Measurements from ENCODE around the gene PEAR1. TPM values are rescaled to one million over a fixed set of nuclear protein-coding genes. Genes with fewer than 3 reads are reported as not detected.

PEAR1 gene
- total and polyA plus RNA-seq, 4 experiments from 2014 or later: 0.32 to 0.36 TPM; not detected in 2

- ChIA-PET CTCF (ENCODE audit: partially characterized antibody) (interaction anchor here (0.6 to 5.9 kb wide), 12 partner anchors 9 to 158 kb away, joined by 3 to 47 read pairs (median 4); partner anchors contain the start of genes INSRR and NTRK1), POLR2A (ENCODE audit: partially characterized antibody) (interaction anchor here (0.6 to 2.3 kb wide), 11 partner anchors 9 to 80 kb away, joined by 3 to 13 read pairs (median 5); partner anchors contain the start of genes INSRR, NTRK1 and SH2D2A)
- Histone ChIP-seq H3K4me3 (ENCODE audit: low read length in 2 of 2) (no peak overlapping the region), H3K4me1 (ENCODE audit: insufficient read depth, low read length) (peaks cover 25% of the 10 kb centered on the region), H3K9me3 (ENCODE audit: control insufficient read depth in 1 of 2, low read length in 2 of 2) (no peaks in the 10 kb centered on the region), H3K27ac (ENCODE audit: low read depth, low read length) (no peak overlapping the region), H3K36me3 (ENCODE audit: insufficient read depth, low read length) (no peaks in the 10 kb centered on the region), H3K27me3 (ENCODE audit: insufficient read depth, low read length) (peaks cover 5% of the 10 kb centered on the region)
- H3K36me3 Mint-ChIP-seq: no peaks in the 10 kb centered on the region
- H3K27ac Mint-ChIP-seq: peak overlapping the region in 5 of 7 donors; percentile 43 to 87 (median 80)
- intact Hi-C loops (cut with micrococcal nuclease): no loop called here
- peaks cover 23 to 30% of the 10 kb centered on the region in 2 donors for H3K27me3 Mint-ChIP-seq
- DNase-seq: no peak
- H3K4me1 Mint-ChIP-seq: peaks cover 8 to 53% (median 30%) of the 10 kb centered on the region in 4 donors
- peak overlapping the region in 5 of 8 donors; percentile 17 to 76 (median 69) for H3K4me3 Mint-ChIP-seq
- no peaks in the 10 kb centered on the region for H3K9me3 Mint-ChIP-seq
Measured at GRCh38 chr1:156847591-156848460, 45.7 kb upstream of the PEAR1 start.

GRCh38 chr1:156848461-156849150 lies 44.9 kb upstream of the PEAR1 start:
- Mint-ChIP-seq H3K27ac (peak overlapping the region in 6 of 7 donors; percentile 46 to 87 (median 77)), H3K36me3 (no peaks in the 10 kb centered on the region), H3K27me3 (peaks cover 17 to 24% of the 10 kb centered on the region in 2 donors), H3K4me3 (peak overlapping the region in 7 of 8 donors; percentile 51 to 76 (median 67)), H3K9me3 (no peaks in the 10 kb centered on the region), H3K4me1 (peaks cover 8 to 53% (median 30%) of the 10 kb centered on the region in 4 donors)
- peaks cover 4% of the 10 kb centered on the region for H3K27me3 ChIP-seq (ENCODE audit: insufficient read depth, low read length)
- peaks cover 25% of the 10 kb centered on the region for H3K4me1 ChIP-seq (ENCODE audit: insufficient read depth, low read length)
- POLR2A ChIA-PET (ENCODE audit: partially characterized antibody): interaction anchor here (0.6 to 2.3 kb wide), 11 partner anchors 10 to 97 kb away, joined by 3 to 13 read pairs (median 5); partner anchors contain the start of genes HDGF, INSRR, NTRK1 and SH2D2A
- CTCF ChIA-PET (ENCODE audit: partially characterized antibody): interaction anchor here (0.8 to 5.9 kb wide), 11 partner anchors 9 to 159 kb away, joined by 3 to 47 read pairs (median 6); partner anchors contain the start of genes INSRR and NTRK1
- DNase-seq: peak; percentile 56 to 76 (median 64)
- H3K4me3 ChIP-seq (ENCODE audit: low read length in 2 of 2): no peak overlapping the region
- H3K36me3 ChIP-seq (ENCODE audit: insufficient read depth, low read length): no peaks in the 10 kb centered on the region
- intact Hi-C loops (cut with micrococcal nuclease): no loop called here
- no peaks in the 10 kb centered on the region for H3K9me3 ChIP-seq (ENCODE audit: control insufficient read depth in 1 of 2, low read length in 2 of 2)
- H3K27ac ChIP-seq (ENCODE audit: low read depth, low read length): no peak overlapping the region

GRCh38 chr1:156849151-156849496 lies 44.4 kb upstream of the PEAR1 start:
- Mint-ChIP-seq H3K4me1 (peaks cover 6 to 48% (median 29%) of the 10 kb centered on the region in 4 donors), H3K9me3 (no peaks in the 10 kb centered on the region), H3K27ac (peak overlapping the region in 5 of 7 donors; percentile 35 to 87 (median 80)), H3K36me3 (no peaks in the 10 kb centered on the region), H3K4me3 (peak overlapping the region in 7 of 8 donors; percentile 51 to 76 (median 67)), H3K27me3 (peaks cover 14 to 19% of the 10 kb centered on the region in 2 donors)
- intact Hi-C loops (cut with micrococcal nuclease): no loop called here
- Histone ChIP-seq H3K9me3 (ENCODE audit: control insufficient read depth in 1 of 2, low read length in 2 of 2) (no peaks in the 10 kb centered on the region), H3K36me3 (ENCODE audit: insufficient read depth, low read length) (no peaks in the 10 kb centered on the region), H3K4me3 (ENCODE audit: low read length in 2 of 2) (no peak overlapping the region), H3K4me1 (ENCODE audit: insufficient read depth, low read length) (peaks cover 25% of the 10 kb centered on the region), H3K27ac (ENCODE audit: low read depth, low read length) (no peak overlapping the region), H3K27me3 (ENCODE audit: insufficient read depth, low read length) (no peaks in the 10 kb centered on the region)
- DNase-seq: no peak
- CTCF ChIA-PET (ENCODE audit: partially characterized antibody): interaction anchor here (0.8 to 5.9 kb wide), 9 partner anchors 9 to 53 kb away, joined by 3 to 47 read pairs (median 7); partner anchors contain the start of genes INSRR and NTRK1
- POLR2A ChIA-PET (ENCODE audit: partially characterized antibody): interaction anchor here (0.8 to 2.3 kb wide), 10 partner anchors 11 to 97 kb away, joined by 3 to 13 read pairs (median 6); partner anchors contain the start of genes HDGF, INSRR, NTRK1 and SH2D2A

GRCh38 chr1:156851779-156852417 lies 41.6 kb upstream of the PEAR1 start:
- Histone ChIP-seq H3K27me3 (ENCODE audit: insufficient read depth, low read length) (no peaks in the 10 kb centered on the region), H3K36me3 (ENCODE audit: insufficient read depth, low read length) (no peaks in the 10 kb centered on the region), H3K4me1 (ENCODE audit: insufficient read depth, low read length) (peaks cover 13% of the 10 kb centered on the region), H3K27ac (ENCODE audit: low read depth, low read length) (no peak overlapping the region), H3K4me3 (ENCODE audit: low read length in 2 of 2) (no peak overlapping the region), H3K9me3 (ENCODE audit: control insufficient read depth in 1 of 2, low read length in 2 of 2) (no peaks in the 10 kb centered on the region)
- Mint-ChIP-seq H3K9me3 (peaks cover 0 to 1% (median 0%) of the 10 kb centered on the region in 8 donors), H3K27me3 (peaks cover 4 to 5% of the 10 kb centered on the region in 2 donors), H3K4me3 (no peak overlapping the region), H3K4me1 (peaks cover 3 to 23% (median 16%) of the 10 kb centered on the region in 4 donors), H3K27ac (no peak overlapping the region), H3K36me3 (no peaks in the 10 kb centered on the region)
- intact Hi-C loops (cut with micrococcal nuclease): no loop called here
- no peak for DNase-seq
- CTCF ChIA-PET (ENCODE audit: partially characterized antibody): interaction anchor here (1.7 to 4.8 kb wide), 2 partner anchors 8 to 14 kb away, joined by 5 to 24 read pairs; partner anchors contain the start of gene NTRK1
- POLR2A ChIA-PET (ENCODE audit: partially characterized antibody): no interaction called here

- H3K9me3 Mint-ChIP-seq: peaks cover 0 to 1% (median 0%) of the 10 kb centered on the region in 8 donors
- no peak overlapping the region for H3K27ac ChIP-seq (ENCODE audit: low read depth, low read length)
- H3K9me3 ChIP-seq (ENCODE audit: control insufficient read depth in 1 of 2, low read length in 2 of 2): no peaks in the 10 kb centered on the region
- peaks cover 13% of the 10 kb centered on the region for H3K4me1 ChIP-seq (ENCODE audit: insufficient read depth, low read length)
- POLR2A ChIA-PET (ENCODE audit: partially characterized antibody): no interaction called here
- H3K4me1 Mint-ChIP-seq: peaks cover 2 to 18% (median 14%) of the 10 kb centered on the region in 4 donors
- H3K4me3 ChIP-seq (ENCODE audit: low read length in 2 of 2): no peak overlapping the region
- no peak overlapping the region for H3K4me3 Mint-ChIP-seq
- intact Hi-C loops (cut with micrococcal nuclease): no loop called here
- no peak overlapping the region for H3K27ac Mint-ChIP-seq
- no peaks in the 10 kb centered on the region for H3K36me3 Mint-ChIP-seq
- peaks cover 2 to 4% of the 10 kb centered on the region in 2 donors for H3K27me3 Mint-ChIP-seq
- no peak for DNase-seq
- H3K27me3 ChIP-seq (ENCODE audit: insufficient read depth, low read length): no peaks in the 10 kb centered on the region
- no peaks in the 10 kb centered on the region for H3K36me3 ChIP-seq (ENCODE audit: insufficient read depth, low read length)
- CTCF ChIA-PET (ENCODE audit: partially characterized antibody): interaction anchor here (1.3 to 4.8 kb wide), 3 partner anchors 8 to 14 kb away, joined by 3 to 24 read pairs (median 5); partner anchors contain the start of gene NTRK1
Measured at GRCh38 chr1:156852418-156852874, 41.1 kb upstream of the PEAR1 start.

- ChIA-PET CTCF (ENCODE audit: partially characterized antibody) (interaction anchor here (0.9 to 4.8 kb wide), 4 partner anchors 9 to 174 kb away, joined by 3 to 24 read pairs (median 5); no protein-coding TSS in a partner anchor), POLR2A (ENCODE audit: partially characterized antibody) (no interaction called here)
- Histone ChIP-seq H3K9me3 (ENCODE audit: control insufficient read depth in 1 of 2, low read length in 2 of 2) (no peaks in the 10 kb centered on the region), H3K4me3 (ENCODE audit: low read length in 2 of 2) (no peak overlapping the region), H3K4me1 (ENCODE audit: insufficient read depth, low read length) (peaks cover 4% of the 10 kb centered on the region), H3K27ac (ENCODE audit: low read depth, low read length) (no peak overlapping the region), H3K36me3 (ENCODE audit: insufficient read depth, low read length) (no peaks in the 10 kb centered on the region), H3K27me3 (ENCODE audit: insufficient read depth, low read length) (no peaks in the 10 kb centered on the region)
- no peaks in the 10 kb centered on the region for H3K36me3 Mint-ChIP-seq
- H3K4me1 Mint-ChIP-seq: peaks cover 4 to 17% (median 11%) of the 10 kb centered on the region in 4 donors
- H3K4me3 Mint-ChIP-seq: no peak overlapping the region
- H3K27ac Mint-ChIP-seq: no peak overlapping the region
- peaks cover 0 to 1% (median 0%) of the 10 kb centered on the region in 8 donors for H3K9me3 Mint-ChIP-seq
- intact Hi-C loops (cut with micrococcal nuclease): no loop called here
- DNase-seq: no peak
- peaks cover 2 to 10% of the 10 kb centered on the region in 2 donors for H3K27me3 Mint-ChIP-seq
Measured at GRCh38 chr1:156853761-156854160, 39.8 kb upstream of the PEAR1 start.
